Progenitor cell of endocrine pancreas (in vitro differentiated cells): ENCODE measurements around the gene CHCHD1. TPM values are rescaled to one million over a fixed set of nuclear protein-coding genes. Genes with fewer than 3 reads are reported as not detected.

ENCODE experiments used
- DNase-seq: peaks from one replicate; pipeline ENCODE4 v3.0.0; 2021; ENCODE audit warnings: low spot score; ENCODE audit not compliant: unreplicated experiment
- H3K27ac Mint-ChIP-seq: 2 replicates; pipeline ENCODE4 v1.8.0; 2021; ENCODE audit warnings: mild to moderate bottlenecking, moderate library complexity, mixed read lengths
- H3K27me3 Mint-ChIP-seq: 2 replicates; pipeline ENCODE4 v1.8.0; 2021; ENCODE audit warnings: mixed read lengths
- H3K36me3 Mint-ChIP-seq: 2 replicates; pipeline ENCODE4 v1.8.0; 2022; ENCODE audit warnings: mixed read lengths; ENCODE audit not compliant: insufficient read depth
- H3K4me1 Mint-ChIP-seq: 2 replicates; pipeline ENCODE4 v1.8.0; 2021; ENCODE audit warnings: low read depth, mixed read lengths
- H3K4me3 Mint-ChIP-seq: 2 replicates; pipeline ENCODE4 v1.8.0; 2021; ENCODE audit warnings: low read depth, mild to moderate bottlenecking, moderate library complexity, mixed read lengths
- H3K9me3 Mint-ChIP-seq: 2 replicates; pipeline ENCODE4 v1.8.0; 2021; ENCODE audit warnings: low read depth, mixed read lengths
- total RNA-seq: library from RNA; stranded (reverse); gene quantifications from 2 replicates; pipeline ENCODE4 v1.2.1, GENCODE V29; 2021
- TF ChIP-seq, protein P1 (sequence below): fragments of 200-600 bp; sonication (generic); IDR thresholded peaks from one replicate; pipeline ENCODE4 v1.5.0; 2021; ENCODE audit warnings: antibody characterized with exemption, mild to moderate bottlenecking; ENCODE audit not compliant: unreplicated experiment

The CHCHD1 gene
- total RNA-seq, 1 donor from 2014 or later = 38.8 TPM

GRCh38 chr10:73800560-73801252, 18.9 kb downstream of the CHCHD1 start:
- H3K4me1 Mint-ChIP-seq = no peaks in the 10 kb centered on the region
- DNase-seq = no peak
- H3K27me3 Mint-ChIP-seq = no peaks in the 10 kb centered on the region
- no peak overlapping the region for H3K27ac Mint-ChIP-seq
- no peak overlapping the region for H3K4me3 Mint-ChIP-seq
- TF ChIP-seq, protein P1, sequence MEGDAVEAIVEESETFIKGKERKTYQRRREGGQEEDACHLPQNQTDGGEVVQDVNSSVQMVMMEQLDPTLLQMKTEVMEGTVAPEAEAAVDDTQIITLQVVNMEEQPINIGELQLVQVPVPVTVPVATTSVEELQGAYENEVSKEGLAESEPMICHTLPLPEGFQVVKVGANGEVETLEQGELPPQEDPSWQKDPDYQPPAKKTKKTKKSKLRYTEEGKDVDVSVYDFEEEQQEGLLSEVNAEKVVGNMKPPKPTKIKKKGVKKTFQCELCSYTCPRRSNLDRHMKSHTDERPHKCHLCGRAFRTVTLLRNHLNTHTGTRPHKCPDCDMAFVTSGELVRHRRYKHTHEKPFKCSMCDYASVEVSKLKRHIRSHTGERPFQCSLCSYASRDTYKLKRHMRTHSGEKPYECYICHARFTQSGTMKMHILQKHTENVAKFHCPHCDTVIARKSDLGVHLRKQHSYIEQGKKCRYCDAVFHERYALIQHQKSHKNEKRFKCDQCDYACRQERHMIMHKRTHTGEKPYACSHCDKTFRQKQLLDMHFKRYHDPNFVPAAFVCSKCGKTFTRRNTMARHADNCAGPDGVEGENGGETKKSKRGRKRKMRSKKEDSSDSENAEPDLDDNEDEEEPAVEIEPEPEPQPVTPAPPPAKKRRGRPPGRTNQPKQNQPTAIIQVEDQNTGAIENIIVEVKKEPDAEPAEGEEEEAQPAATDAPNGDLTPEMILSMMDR = no peak
- no peaks in the 10 kb centered on the region for H3K9me3 Mint-ChIP-seq
- H3K36me3 Mint-ChIP-seq = peaks cover 9% of the 10 kb centered on the region

- TF ChIP-seq, protein P1 = no peak
- H3K27ac Mint-ChIP-seq = no peak overlapping the region
- H3K9me3 Mint-ChIP-seq = no peaks in the 10 kb centered on the region
- H3K36me3 Mint-ChIP-seq = peaks cover 13% of the 10 kb centered on the region
- no peaks in the 10 kb centered on the region for H3K27me3 Mint-ChIP-seq
- no peaks in the 10 kb centered on the region for H3K4me1 Mint-ChIP-seq
- no peak overlapping the region for H3K4me3 Mint-ChIP-seq
- no peak for DNase-seq
Observed at GRCh38 chr10:73801253-73801590, 19.4 kb downstream of the CHCHD1 start.

DNA sequence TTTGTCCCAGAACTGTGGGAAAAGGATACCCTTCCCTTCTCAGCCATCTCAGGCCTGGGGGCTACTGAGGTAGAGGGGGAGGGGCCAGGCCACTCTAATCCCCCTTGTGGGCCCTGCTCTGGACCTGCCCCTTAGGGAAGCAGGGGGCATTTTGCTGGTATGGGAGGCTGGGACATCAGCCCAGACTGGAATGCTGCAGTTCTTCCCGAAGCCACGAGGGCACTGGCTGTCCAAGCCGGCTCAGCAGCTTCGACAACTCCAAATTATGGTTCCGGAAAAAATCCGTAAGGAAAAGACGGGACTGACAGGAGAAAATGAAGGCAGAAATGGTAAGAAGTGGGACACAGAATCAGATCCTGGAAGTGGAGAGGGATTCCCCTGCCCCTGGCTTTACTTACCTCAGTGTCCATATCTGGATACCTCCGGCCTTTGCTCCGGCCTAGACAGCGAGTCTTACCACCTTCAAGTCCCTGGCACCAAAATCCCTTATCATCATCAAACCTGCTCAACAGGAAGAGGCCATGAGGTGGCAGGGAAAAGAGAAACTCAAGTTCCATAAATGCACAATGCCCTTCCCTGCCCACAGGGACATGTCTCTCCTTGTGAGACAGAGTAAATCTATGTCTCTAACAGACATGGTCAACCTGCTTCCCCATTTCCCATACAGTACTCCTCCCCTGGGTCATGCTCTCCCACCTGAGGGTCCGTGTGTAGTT, 20.6 kb downstream of the CHCHD1 start:
- no peak for DNase-seq
- H3K9me3 Mint-ChIP-seq = no peaks in the 10 kb centered on the region
- no peak overlapping the region for H3K4me3 Mint-ChIP-seq
- peaks cover 16% of the 10 kb centered on the region for H3K36me3 Mint-ChIP-seq
- H3K27ac Mint-ChIP-seq = no peak overlapping the region
- no peaks in the 10 kb centered on the region for H3K27me3 Mint-ChIP-seq
- TF ChIP-seq, protein P1 = no peak
- no peaks in the 10 kb centered on the region for H3K4me1 Mint-ChIP-seq

DNA sequence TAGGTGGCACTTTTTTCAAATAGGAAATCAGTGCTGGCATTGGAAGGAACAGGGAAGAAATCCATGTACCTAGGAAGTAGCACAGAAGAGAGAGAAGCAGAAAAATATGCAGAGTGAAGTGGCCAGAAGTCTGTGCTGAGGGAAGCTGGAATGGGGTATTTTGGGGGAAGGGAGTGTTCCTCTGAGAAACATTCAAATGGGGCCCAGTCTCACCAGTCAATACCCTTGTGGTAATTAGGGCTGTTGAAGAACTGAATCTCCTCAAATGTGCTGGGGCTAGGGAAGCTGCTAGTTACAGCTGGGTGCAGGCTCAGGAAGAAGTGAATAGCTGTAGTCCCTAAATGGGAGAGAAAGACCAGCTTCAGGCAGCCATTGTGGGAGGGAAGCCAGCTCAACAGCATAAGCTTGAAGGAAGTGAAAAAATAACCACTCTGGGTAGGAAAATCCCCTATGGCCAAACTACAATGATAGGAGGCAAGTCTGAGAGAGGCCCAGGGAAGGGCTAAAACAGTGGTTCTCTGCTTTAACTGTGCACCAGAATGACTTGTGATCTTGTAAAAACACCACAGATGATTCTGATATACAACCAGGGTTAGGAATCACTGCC, 21.9 kb downstream of the CHCHD1 start:
- Mint-ChIP-seq H3K27ac (no peak overlapping the region), H3K4me1 (no peaks in the 10 kb centered on the region), H3K36me3 (peaks cover 14% of the 10 kb centered on the region), H3K9me3 (no peaks in the 10 kb centered on the region), H3K27me3 (no peaks in the 10 kb centered on the region), H3K4me3 (no peak overlapping the region)
- DNase-seq = no peak
- TF ChIP-seq, protein P1 = no peak

- Mint-ChIP-seq H3K36me3 (peaks cover 18% of the 10 kb centered on the region), H3K9me3 (no peaks in the 10 kb centered on the region), H3K4me3 (no peak overlapping the region), H3K27me3 (no peaks in the 10 kb centered on the region), H3K4me1 (peaks cover 4% of the 10 kb centered on the region), H3K27ac (no peak overlapping the region)
- DNase-seq = no peak
- TF ChIP-seq, protein P1 = no peak
Observed at GRCh38 chr10:73806176-73806950, 24.5 kb downstream of the CHCHD1 start.
